NCI-H748 (cell line): ENCODE data around the gene ZNF774.
A peak's percentile ranks its signal among the peaks of the same experiment; 100 is the strongest.
"Not testable (repeated sequence)": the region's sequence is repeated elsewhere in the genome, so short reads cannot be mapped to it uniquely, and the experiment has no call there.

ENCODE experiments used
- DNase-seq: peaks from one replicate; lab custom pipeline; 2025; ENCODE audit not compliant: unreplicated experiment; lab: John Stamatoyannopoulos, UW

Gene ZNF774

DNA sequence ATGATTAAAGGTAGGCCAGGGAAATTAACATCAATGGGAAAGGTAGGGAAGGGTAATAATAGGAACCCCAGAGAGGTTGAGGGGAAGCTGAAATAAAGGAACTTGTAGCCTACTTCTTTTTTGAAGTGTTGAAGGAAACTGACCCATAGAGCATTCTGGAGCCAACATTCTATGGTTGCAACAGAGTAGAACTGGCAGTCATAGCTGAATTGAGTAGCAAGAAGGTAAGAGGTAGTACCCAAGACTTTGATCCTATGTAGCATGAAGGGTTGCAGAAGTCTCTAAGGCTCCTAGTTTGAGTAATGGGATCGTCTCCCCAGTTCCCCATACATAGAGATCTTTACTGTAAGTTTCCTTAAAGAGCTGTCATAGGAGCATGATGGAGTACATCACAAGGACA lies 7.4 kb upstream of the ZNF774 start:
- DNase-seq = no peak

DNA sequence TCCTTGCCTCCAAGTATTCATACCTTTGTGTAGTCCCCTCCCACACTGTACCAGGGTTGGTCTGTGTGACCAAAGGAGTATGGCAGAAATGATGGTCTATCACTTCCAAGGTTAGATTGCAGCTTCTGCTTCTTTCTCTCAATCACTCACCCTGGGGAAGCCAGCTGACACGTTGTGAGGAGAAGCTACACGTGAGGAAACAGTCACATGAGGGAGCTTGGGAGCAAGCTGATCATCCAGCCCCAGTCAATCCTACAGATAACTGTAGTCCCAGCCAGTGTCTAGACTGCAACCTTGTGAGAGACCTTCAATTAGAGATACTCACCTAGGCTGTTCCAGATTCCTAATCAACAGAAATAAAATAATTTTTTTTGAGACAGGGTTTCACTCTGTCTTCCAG lies 6.2 kb upstream of the ZNF774 start:
- DNase-seq = no peak

DNA sequence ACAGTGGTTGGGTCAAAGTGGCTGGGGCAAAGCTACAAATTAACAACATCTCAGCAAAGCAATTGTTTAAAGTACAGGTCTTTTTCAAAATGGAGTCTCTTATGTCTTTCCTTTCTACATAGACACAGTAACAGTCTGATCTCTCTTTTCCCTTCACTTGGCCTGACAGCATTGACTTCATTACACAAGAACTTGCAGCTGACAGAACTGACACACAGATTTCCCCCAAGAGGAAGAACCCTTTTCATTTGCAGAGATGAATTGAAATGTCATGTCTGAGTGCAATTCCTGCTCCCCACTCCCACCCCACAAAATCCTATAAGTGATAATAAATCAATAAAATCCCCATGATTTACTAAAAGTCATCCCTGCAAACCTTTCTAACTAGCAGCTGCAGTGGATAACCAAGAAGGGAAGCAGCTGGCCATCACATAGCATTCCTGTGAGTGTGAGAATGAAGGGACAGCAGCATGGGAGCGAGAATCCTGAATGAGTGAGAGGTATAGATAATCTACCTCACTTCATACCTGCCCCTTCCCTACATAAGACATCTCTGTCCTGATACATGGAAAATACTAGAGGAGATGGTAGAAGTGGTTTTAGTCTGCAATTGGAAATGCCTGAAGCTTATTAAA lies 4.5 kb upstream of the ZNF774 start:
- DNase-seq = not testable (repeated sequence)

DNA sequence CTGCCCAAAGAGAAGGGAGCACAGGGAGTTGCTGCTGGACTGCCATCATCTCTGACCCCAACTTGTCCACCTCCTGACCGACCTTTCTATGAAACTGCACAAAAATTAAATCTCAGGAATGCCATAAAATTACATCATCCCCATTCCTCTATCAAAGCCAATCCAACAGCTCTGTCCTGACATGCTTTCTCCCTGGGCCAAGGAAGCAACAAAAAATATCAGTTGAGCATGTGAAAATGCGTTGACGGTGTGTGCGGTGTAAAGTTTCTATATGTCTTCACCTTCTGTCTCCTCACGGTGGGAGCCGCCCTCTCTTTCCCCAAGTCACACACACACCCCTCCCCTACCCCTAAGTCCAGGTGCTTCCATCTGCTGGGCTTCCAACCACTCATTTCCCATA lies 3.6 kb upstream of the ZNF774 start:
- no peak for DNase-seq

DNA sequence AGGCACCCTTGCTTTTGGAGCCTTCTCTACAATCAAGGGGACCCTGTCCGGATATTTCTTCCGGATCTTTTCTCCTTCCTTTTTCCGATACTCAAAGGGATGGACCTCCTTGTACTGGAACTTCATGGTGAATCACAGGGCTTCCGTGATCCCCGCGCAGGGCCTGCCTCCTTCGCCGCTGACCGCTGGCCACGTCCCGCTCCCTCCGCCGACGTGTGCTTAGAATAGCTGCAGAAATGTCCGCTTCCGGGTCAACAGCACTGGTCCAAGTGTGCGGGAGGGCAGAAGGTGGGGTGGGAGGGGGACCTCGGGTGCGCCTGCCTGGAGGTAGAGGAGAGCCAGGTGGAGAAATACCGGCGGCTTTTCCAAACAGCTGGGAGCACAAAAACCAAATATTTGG lies 3.0 kb upstream of the ZNF774 start:
- no peak for DNase-seq

DNA sequence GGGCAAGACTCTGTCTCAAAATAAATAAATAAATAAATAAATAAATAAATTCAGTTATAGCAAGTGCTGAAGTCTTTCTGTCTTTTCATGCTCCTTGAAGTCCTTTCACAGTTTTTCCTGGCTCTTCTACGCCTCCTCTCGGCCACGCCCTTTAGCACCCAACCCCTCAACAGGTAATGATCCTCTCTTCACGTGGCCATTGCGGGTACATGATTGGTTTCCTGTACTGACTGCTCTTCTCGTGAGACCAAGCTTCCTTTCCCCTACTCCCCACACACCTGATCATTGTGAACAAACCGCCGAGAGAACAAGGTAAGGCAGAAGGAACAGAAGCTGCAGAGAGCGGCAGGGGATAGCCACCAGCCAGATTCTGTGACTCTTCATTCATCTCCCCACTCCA lies 2.3 kb upstream of the ZNF774 start:
- no peak for DNase-seq

DNA sequence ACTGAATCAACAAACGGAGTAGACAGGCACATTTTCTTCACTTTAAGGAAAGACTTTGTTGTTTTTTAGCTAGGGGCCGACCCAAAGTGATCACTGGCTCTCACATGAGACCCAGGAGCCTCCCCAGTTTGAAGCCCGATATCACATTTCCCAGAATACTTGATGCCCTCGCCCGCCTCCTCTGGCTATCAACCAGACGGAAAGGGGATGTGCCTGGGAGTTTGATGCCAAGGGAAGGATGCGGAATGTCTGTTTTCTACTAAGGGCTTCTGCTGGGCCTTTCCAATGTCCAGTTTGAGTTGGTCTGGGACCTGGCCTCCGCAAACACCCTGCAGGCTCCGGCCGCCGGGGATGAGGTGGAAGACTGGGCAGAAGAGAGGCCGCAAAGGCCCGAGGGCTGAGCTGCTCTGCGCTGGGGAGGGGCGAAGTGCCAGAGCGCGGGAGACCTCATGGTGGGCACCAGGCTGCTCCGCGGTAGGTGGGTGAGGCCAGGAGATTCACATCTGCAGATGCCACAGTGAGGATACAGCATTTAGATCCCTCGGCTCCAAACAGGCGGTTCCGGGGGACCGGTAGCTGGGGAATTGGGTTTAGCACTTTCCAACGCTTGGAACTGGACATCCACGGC lies 491 bp upstream of the ZNF774 start:
- no peak for DNase-seq

DNA sequence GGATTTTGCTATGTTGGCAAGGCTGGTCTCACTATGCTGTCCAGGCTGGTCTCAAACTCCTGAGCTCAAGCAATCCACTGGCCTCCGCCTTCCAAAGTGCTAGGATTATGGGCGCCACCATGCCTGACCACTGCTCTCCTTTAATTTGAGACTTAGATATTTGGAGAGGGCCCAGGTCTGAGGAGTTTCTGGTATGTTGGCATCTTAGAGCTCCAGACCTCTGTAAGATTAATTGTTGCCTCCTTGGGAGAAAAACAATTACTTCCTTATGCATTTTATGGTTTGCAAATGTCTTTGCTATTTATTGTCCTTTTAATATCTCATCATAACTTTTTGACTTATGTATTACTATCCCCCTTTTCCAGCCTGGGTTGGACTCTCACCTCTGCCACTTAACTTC lies 2.9 kb downstream of the ZNF774 start:
- DNase-seq = no peak

DNA sequence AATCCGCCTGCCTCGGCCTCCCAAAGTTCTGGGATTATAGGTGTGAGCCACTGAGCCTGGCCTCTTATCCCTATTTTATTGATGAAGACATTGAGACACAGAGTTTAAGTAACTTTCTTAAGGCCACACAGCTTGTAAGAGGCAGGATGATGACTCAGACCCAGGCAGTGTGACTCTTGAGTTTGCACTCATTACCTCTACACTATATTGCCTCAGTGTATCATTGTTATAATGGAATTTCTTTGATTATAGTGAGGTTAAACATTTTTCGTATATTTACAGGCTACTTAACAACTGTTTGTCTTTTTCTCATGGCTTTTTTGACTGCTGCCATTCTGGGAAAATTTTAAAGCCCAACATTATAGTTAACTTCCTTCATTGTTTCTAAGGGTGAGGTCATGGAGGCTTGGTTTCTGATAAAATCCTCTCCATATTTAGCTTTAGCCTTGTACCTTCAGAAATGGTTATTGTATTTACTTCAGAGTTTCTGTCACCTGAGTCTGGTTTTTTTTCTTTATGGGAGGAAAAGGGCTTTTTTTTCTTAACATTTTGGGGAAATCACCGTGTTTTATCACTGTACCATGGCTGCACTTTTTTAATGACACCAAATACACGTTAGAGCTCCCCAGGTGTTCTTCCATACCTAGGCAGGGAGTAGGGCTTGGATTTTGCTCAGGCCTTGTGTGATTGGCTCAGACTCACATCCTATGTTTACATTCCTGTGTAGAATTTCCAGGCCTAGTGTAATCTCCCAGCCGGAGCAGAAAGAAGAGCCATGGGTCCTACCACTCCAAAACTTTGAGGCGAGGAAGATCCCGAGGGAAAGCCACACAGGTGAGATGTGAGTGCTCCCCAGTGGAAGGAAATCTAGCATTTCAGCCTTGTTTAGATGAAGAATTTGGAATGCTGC lies 6.3 kb downstream of the ZNF774 start:
- no peak for DNase-seq

DNA sequence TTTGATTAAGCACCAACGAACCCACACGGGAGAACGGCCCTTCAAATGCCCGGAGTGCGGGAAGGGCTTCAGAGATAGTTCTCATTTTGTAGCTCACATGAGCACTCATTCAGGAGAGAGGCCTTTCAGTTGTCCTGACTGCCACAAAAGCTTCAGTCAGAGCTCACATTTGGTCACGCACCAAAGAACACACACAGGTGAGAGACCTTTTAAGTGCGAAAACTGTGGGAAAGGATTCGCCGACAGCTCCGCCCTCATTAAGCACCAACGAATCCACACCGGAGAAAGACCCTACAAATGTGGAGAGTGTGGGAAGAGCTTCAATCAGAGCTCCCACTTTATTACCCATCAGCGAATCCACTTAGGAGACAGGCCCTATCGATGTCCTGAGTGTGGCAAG lies 8.7 kb downstream of the ZNF774 start:
- DNase-seq = no peak

DNA sequence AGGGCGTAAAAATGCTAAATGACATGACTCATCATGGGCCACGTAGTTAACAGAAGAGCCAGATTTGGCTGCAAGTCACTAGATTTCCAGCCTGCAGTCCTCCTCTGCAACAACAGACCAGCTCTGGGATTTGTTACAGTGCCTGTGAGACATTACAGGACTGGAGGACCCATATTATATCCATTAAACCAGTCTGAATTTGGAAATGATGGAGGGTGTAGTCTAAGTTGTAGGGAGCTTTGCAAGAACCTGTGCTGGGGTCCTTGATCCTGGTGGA lies 10.8 kb downstream of the ZNF774 start:
- DNase-seq = no peak

DNA sequence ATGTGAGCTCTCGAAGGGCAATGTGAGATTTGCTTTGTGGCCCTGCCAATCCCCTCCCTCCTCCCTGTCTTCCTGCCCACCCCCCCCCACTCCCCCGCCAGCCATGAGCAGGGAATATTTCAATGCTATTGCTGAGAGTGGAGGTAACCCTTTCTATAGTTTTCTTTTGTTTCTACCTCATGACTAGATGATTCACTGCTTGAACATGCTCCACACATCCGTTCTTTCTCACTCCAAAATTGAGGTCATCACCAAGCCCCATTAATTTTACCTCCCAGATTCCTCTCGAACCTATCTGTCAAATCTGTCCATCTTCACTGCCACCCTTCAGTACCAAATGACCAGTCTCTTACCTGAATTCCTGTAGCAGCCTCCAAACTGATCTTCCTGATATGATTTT lies 12.2 kb downstream of the ZNF774 start:
- DNase-seq = no peak

DNA sequence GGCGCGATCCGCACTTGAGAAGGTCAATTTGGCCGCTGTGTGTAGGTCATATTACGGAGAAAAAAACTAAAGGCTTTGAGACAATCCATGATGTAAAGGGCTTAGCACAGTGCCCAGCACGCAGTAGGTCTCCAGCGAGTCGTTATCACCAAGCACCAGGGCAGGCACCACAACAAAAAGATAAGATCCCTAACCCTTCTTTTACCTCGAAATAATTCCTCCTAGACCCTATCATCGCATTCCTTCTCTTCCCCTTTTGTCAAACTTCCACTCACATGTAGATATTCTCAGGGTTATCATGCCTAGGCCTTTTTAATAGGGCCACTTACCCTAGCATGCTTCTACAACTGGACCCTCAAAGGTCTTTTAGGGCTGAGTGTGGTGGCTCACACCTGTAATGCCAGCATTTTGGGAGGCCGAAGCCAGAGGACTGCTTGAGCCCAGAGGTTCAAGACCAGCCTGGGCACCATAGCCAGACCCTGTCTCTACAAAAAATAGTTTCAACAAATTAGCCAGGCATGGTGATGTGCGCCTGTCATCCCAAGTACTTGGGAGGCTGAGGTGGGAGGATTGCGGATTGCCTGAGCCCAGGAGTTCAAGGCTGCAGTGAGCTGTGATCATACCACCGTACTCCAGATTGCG lies 13.5 kb downstream of the ZNF774 start:
- DNase-seq = no peak

DNA sequence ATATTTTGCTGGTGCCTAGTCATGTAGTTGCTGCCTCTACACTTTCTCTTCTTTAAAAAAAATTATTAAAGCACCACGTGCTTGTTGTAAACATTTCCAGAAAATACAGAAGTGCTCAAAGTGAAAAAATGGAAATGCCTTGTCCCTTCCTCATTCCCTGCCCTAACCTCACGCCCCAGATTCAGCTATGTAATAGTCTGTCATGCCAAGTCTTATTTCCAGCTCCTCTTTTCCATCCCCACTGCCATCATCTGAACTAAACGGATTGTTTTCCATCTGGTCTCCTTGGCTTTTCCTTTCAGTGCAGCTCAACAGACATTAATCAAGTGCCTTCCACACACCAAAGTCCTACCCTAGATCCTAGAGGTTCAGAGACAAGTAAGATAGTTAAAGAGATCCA lies 15.5 kb downstream of the ZNF774 start:
- no peak for DNase-seq

DNA sequence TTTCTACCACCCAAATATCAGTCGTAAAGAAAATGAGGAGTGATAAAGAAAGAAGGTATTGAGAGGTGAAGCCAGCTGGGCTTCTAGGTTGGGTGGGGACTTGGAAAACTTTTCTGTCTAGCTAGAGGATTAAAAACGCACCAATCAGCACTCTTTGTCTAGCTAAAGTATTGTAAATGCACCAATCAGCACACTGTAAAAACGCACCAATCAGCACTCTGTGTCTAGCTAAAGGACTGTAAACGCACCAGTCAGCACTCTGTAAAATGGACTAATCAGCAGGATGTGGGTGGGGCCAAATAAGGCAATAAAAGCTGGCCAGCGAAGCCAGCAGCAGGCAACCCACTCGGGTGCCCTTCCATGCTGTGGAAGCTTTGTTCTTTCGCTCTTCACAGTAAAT lies 23.0 kb downstream of the ZNF774 start:
- no peak for DNase-seq

DNA sequence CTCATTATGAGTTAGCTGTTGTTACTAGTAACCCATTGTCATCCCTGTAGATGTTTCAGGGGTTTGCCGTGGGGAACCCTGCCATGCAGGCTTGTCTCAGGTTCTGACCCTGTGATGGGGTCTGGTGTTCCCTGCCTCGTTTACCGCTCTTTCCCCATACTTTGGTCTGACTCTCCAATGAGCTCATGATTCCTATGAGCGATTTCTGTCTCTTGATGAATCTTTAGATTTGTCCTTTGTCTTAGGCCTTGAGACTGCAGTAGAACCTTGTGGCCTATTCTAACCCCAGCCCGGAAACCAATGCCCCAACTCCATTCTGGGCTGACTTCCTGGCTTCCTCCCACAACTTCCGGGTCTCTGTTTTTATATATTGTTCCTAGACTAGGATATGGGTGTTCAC lies 24.7 kb downstream of the ZNF774 start:
- no peak for DNase-seq

DNA sequence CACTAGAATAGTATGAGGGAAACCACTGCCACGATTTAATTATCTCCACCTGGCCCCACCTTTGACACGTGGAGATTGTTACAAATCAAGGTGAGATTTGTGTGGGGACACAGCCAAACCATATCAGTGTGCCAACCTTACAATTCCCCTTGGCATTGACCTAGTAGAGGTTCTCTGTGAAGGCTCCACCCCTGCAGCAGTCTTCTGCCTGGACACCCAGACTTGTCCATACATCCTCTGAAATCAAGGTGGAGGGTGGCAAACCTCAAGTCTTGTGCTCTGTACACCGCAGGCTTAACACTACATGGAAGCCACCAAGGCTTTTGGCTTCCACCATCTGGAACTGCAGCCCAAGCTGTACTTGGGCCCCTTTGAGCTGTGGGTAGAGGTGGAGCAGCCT lies 27.2 kb downstream of the ZNF774 start:
- DNase-seq = no peak

DNA sequence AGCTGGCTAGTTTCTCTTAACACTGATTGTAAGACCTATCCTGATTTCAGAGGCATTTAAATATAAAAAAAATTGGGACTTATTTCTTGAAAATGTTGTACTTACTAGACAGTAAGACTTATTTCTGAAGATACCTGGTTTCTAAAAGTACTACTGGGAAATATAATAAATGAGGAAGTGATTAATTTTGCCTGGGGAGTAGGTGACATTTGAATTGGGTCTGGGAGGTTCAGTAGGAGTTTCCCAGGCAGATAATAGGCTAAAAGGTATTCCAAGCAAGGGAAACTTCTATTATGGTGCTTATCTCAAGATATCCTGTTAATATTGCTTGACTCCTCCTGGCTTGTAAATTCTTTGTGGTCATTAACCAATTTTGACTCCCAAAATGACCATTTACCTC lies 29.4 kb downstream of the ZNF774 start:
- DNase-seq = no peak

DNA sequence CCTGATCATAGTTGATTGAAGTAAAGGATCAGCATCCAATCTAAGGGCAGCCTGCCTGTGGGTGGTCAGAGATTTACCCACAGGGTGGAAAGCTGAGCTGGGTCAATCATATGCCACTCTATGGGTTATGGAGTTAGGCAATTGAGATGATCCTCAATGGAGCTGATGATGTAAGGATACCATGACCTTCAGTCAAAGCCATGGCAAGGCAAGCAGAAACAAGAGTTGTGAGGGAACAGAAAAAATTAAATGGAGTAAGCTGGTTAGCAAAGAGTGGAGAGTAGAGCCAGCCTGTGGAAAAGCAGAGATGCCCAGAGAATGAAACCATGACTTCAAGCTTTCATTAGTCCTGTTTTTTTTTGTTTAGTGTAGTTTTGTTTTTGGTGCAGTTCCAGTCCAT lies 30.2 kb downstream of the ZNF774 start:
- no peak for DNase-seq

DNA sequence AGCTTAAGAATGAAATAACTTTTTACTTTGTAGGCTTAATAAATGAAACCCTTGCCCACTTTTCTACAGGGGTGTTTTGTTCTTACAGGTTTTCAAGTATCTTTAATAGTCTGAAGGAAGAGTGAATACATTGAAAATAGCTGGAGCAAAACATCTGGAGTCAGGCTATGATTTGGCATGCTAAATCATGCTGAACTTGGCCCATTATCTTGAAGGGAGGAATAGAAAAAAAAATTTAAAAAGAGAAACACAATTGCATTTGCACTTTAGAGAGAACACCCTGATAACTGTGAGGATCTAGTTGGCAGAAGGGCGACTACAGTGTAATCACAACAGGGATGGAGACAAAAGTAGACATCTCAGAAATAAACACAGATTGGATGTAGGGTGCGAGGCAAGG lies 34.1 kb downstream of the ZNF774 start:
- DNase-seq = no peak

DNA sequence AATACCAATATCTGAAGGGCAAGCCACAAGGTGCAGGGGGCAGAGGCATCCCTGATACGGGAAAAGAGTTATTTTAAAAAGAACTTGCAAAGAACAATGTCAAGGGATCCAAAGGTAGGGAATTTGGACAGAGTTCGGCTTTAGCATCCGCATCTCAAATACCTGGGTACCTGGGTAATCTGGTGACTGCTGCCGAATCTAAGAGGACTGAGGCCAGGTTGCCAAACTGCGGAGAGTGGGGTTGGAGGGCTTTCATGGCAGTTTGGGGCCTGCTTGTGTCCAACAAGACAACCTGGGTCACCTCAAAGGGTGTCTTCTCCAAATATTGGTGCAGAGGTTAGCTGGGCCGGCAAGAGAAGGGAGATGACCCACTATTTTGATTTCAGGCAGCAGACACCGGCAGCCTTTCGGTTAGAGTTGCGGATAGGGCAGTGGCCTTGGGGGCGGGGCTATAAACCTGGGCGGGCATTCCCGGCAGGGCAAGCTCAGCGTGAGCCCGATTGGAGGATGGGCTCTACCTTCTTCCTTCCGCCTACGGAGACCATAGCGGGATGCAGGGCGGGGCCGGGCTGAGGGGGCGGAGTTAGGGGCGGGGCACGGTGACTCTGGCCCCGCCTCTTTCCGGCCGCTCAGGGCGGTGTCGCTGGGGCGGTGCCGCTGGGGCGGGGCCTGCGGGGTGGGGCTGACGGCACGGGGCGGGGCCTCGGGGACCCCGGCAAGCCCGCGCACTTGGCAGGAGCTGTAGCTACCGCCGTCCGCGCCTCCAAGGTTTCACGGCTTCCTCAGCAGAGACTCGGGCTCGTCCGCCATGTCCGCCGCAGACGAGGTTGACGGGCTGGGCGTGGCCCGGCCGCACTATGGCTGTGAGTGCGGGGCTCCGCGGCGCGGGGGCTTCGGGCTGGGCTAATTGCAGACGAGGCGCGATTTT lies 35.7 kb downstream of the ZNF774 start, which contains the start of gene IQGAP1:
Gene IQGAP1, plus strand, starts transcription at position 709 of the 928 bp plus-strand sequence. Its CDS starts 100 bp downstream, at position 809.
- DNase-seq = peak; percentile 93
